Measurements from ENCODE around the gene OR1I1.
"Not testable (repeated sequence)": the region's sequence is repeated elsewhere in the genome, so short reads cannot be mapped to it uniquely, and the experiment has no call there.

OR1I1 gene

DNA sequence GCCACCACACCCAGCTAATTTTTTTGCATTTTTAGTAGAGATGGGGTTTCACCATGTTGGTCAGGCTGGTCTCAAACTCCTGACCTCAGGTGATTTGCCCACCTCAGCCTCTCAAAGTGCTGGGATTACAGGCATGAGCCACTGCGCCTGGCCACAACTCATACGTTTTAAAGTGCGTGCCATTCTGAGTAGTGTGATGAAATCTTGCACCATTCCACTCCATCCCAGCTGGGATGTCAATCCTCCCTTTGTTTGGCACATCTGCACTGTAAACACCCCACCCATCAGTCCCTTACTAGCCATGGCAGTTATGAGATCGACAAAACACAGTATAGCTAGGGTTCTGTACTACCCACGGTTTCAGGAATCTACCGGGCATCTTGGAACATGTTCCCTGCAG lies 16.0 kb downstream of the OR1I1 start:
- H3K4me1 ChIP-seq (ENCODE audit: control extremely low read depth in 1 of 4, control insufficient read depth in 4 of 4, insufficient read depth in 4 of 4, low read length in 3 of 4); H3K36me3 ChIP-seq (ENCODE audit: control insufficient read depth in 4 of 4, insufficient read depth in 4 of 4, low read length in 3 of 4); H3K27ac ChIP-seq (ENCODE audit: insufficient read depth in 1 of 2, low read depth in 1 of 2, low read length in 2 of 2, poor library complexity in 1 of 2, severe bottlenecking in 2 of 2); H3K27me3 ChIP-seq (replicated peaks in 2 of 5; ENCODE audit: control insufficient read depth in 4 of 5, insufficient read depth in 5 of 5, low read length in 4 of 5); POLR2A ChIA-PET; H3K9me3 ChIP-seq (ENCODE audit: control extremely low read depth in 1 of 5, control insufficient read depth in 4 of 5, insufficient read depth in 2 of 5, low read depth in 1 of 5, low read length in 4 of 5); DNase-seq; H3K4me3 ChIP-seq (ENCODE audit: control insufficient read depth in 1 of 7, extremely low read depth in 1 of 7, insufficient read depth in 4 of 7, low read depth in 2 of 7, low read length in 6 of 7); CTCF ChIA-PET: not testable (repeated sequence)
- 96% methylated on average over 6 of the region's 6 CpGs for WGBS (ENCODE audit: insufficient coverage)

DNA sequence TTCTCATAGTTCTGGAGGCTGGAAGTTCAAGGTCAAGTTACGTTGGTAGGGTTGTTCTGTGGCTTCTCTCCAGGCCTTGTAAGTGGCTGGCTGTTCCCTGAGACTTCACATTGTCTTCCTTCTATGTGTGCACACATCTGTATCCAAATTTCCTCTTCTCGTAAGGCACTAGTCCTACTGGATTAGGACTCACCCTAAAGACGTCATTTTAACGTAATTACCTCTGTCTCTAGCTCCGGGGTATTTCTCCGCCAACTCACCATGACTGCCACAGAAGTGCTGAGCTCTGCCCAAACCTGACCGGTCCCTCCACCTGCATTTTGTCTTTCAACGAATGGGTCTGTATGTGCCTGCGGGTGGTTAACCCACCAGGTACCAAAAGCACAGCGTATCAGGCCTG lies 16.4 kb downstream of the OR1I1 start:
- 94% methylated on average over 10 of the region's 10 CpGs for WGBS (ENCODE audit: insufficient coverage)
- Histone ChIP-seq H3K27me3 (replicated peaks in 2 of 5; ENCODE audit: control insufficient read depth in 4 of 5, insufficient read depth in 5 of 5, low read length in 4 of 5) (no peaks in the 10 kb centered on the region), H3K4me1 (ENCODE audit: control extremely low read depth in 1 of 4, control insufficient read depth in 4 of 4, insufficient read depth in 4 of 4, low read length in 3 of 4) (no peaks in the 10 kb centered on the region), H3K9me3 (ENCODE audit: control extremely low read depth in 1 of 5, control insufficient read depth in 4 of 5, insufficient read depth in 2 of 5, low read depth in 1 of 5, low read length in 4 of 5) (peaks cover 0 to 10% (median 2%) of the 10 kb centered on the region in 5 experiments), H3K4me3 (ENCODE audit: control insufficient read depth in 1 of 7, extremely low read depth in 1 of 7, insufficient read depth in 4 of 7, low read depth in 2 of 7, low read length in 6 of 7) (no peak overlapping the region), H3K27ac (ENCODE audit: insufficient read depth in 1 of 2, low read depth in 1 of 2, low read length in 2 of 2, poor library complexity in 1 of 2, severe bottlenecking in 2 of 2) (no peak overlapping the region), H3K36me3 (ENCODE audit: control insufficient read depth in 4 of 4, insufficient read depth in 4 of 4, low read length in 3 of 4) (no peaks in the 10 kb centered on the region)
- DNase-seq: no peak
- ChIA-PET POLR2A (no interaction called here), CTCF (no interaction called here)

DNA sequence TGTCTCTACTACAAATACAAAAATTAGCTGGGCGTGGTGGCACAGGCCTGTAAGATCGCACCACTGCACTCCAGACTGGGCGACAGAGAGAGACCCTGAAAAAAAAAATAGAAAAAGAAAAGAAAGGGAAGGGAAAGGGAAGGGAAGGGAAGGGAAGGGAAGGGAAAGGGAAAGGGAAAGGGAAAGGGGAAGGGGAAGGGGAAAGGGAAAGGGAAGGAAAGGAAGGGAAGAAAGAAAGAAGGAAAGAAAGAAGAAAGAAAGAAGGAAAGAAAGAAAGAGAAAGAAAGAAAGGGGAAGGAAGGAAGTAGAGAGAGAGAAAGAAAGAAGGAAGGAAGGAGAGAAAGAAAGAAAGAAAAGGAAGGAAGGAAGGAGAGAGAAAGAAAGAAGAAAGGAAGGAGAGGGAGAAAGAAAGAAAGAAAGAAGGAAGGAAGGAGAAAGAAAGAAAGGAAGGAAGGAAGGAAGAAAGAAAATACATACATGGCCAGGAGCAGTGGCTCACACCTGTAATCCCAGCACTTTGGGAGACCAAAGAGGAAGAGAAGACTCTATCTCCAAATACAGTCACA lies 17.1 kb downstream of the OR1I1 start:
- Histone ChIP-seq H3K36me3 (ENCODE audit: control insufficient read depth in 4 of 4, insufficient read depth in 4 of 4, low read length in 3 of 4) (no peaks in the 10 kb centered on the region), H3K27ac (ENCODE audit: insufficient read depth in 1 of 2, low read depth in 1 of 2, low read length in 2 of 2, poor library complexity in 1 of 2, severe bottlenecking in 2 of 2) (no peak overlapping the region), H3K4me1 (ENCODE audit: control extremely low read depth in 1 of 4, control insufficient read depth in 4 of 4, insufficient read depth in 4 of 4, low read length in 3 of 4) (no peaks in the 10 kb centered on the region), H3K4me3 (ENCODE audit: control insufficient read depth in 1 of 7, extremely low read depth in 1 of 7, insufficient read depth in 4 of 7, low read depth in 2 of 7, low read length in 6 of 7) (no peak overlapping the region), H3K9me3 (ENCODE audit: control extremely low read depth in 1 of 5, control insufficient read depth in 4 of 5, insufficient read depth in 2 of 5, low read depth in 1 of 5, low read length in 4 of 5) (peaks cover 0 to 15% (median 7%) of the 10 kb centered on the region in 5 experiments), H3K27me3 (replicated peaks in 2 of 5; ENCODE audit: control insufficient read depth in 4 of 5, insufficient read depth in 5 of 5, low read length in 4 of 5) (no peaks in the 10 kb centered on the region)
- CTCF ChIA-PET: interaction anchor here (1.2 to 1.8 kb wide), 2 partner anchors 9 to 74 kb away, joined by 3 to 6 read pairs; no protein-coding TSS in a partner anchor
- POLR2A ChIA-PET: no interaction called here
- WGBS (ENCODE audit: insufficient coverage): no CpG with 5 or more reads among the region's 3 CpGs
- DNase-seq: no peak

DNA sequence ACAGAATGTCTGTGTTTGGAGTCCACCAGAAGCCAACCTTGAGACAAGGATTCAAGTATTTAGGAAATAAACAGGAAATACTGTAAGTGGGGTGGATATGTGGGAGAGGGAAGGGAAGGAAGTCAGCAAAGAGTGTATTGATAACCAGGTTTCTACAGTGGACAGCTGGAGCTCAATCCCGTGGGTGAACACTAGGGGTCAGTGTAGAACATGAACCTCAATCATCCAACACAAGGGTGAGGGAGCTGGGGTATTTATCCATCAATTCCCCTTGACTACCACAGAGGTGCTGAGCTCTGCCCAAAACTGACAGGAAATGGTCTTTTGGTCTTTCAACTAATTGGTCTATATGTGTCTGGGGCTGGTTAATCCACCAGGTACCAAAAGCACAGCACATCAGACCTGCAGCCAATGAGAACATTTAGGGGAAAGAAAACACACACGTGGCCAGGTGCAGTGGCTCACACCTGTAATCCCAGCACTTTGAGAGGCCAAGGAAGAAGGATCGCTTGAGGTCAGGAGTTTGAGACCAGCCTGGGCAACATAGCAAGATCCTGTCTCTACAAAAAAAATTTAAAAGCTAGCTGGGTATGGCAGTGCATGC lies 19.6 kb downstream of the OR1I1 start:
- CTCF ChIA-PET: interaction anchor here (0.6 to 4.3 kb wide), 17 partner anchors 9 to 316 kb away, joined by 3 to 27 read pairs (median 5); a partner anchor contains a TSS
- no peak overlapping the region for H3K4me3 ChIP-seq (ENCODE audit: control insufficient read depth in 1 of 7, extremely low read depth in 1 of 7, insufficient read depth in 4 of 7, low read depth in 2 of 7, low read length in 6 of 7)
- H3K27me3 ChIP-seq (replicated peaks in 2 of 5; ENCODE audit: control insufficient read depth in 4 of 5, insufficient read depth in 5 of 5, low read length in 4 of 5): peaks cover 0 to under 1% (median 0%) of the 10 kb centered on the region in 5 experiments
- peaks cover 0 to 26% (median 11%) of the 10 kb centered on the region in 5 experiments for H3K9me3 ChIP-seq (ENCODE audit: control extremely low read depth in 1 of 5, control insufficient read depth in 4 of 5, insufficient read depth in 2 of 5, low read depth in 1 of 5, low read length in 4 of 5)
- POLR2A ChIA-PET: interaction anchor here (0.6 kb wide), 1 partner anchor 50 kb away, joined by 3 read pairs; no protein-coding TSS in a partner anchor
- WGBS (ENCODE audit: insufficient coverage): 85% methylated on average over 2 of the region's 3 CpGs
- H3K27ac ChIP-seq (ENCODE audit: insufficient read depth in 1 of 2, low read depth in 1 of 2, low read length in 2 of 2, poor library complexity in 1 of 2, severe bottlenecking in 2 of 2): no peak overlapping the region
- no peaks in the 10 kb centered on the region for H3K36me3 ChIP-seq (ENCODE audit: control insufficient read depth in 4 of 4, insufficient read depth in 4 of 4, low read length in 3 of 4)
- H3K4me1 ChIP-seq (ENCODE audit: control extremely low read depth in 1 of 4, control insufficient read depth in 4 of 4, insufficient read depth in 4 of 4, low read length in 3 of 4): no peaks in the 10 kb centered on the region
- DNase-seq: peak; percentile 60 to 80 (median 70)

DNA sequence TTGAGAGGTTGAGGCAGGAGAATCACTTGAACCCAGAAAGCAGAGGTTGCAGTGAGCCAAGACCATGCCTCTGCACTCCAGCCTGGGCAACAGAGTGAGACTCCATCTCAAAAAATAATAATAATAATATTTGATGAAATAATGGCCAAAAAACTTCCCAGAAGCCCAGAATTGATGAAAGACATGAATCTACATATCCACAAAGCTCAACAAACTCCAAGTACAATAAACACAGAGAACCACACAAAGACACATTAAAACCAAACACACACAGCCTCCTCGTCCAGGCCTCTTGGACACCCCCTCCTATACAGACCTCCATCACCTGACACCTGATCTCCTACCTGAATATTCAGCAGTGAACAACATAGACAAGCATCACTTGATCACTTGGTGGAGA lies 22.0 kb downstream of the OR1I1 start:
- WGBS (ENCODE audit: insufficient coverage): no CpG with 5 or more reads among the region's 1 CpG
- Histone ChIP-seq H3K4me3 (ENCODE audit: control insufficient read depth in 1 of 7, extremely low read depth in 1 of 7, insufficient read depth in 4 of 7, low read depth in 2 of 7, low read length in 6 of 7) (no peak overlapping the region), H3K27me3 (replicated peaks in 2 of 5; ENCODE audit: control insufficient read depth in 4 of 5, insufficient read depth in 5 of 5, low read length in 4 of 5) (peaks cover 0 to 6% (median 0%) of the 10 kb centered on the region in 5 experiments), H3K9me3 (ENCODE audit: control extremely low read depth in 1 of 5, control insufficient read depth in 4 of 5, insufficient read depth in 2 of 5, low read depth in 1 of 5, low read length in 4 of 5) (peaks cover 0 to 26% (median 11%) of the 10 kb centered on the region in 5 experiments), H3K27ac (ENCODE audit: insufficient read depth in 1 of 2, low read depth in 1 of 2, low read length in 2 of 2, poor library complexity in 1 of 2, severe bottlenecking in 2 of 2) (no peak overlapping the region), H3K36me3 (ENCODE audit: control insufficient read depth in 4 of 4, insufficient read depth in 4 of 4, low read length in 3 of 4) (no peaks in the 10 kb centered on the region), H3K4me1 (ENCODE audit: control extremely low read depth in 1 of 4, control insufficient read depth in 4 of 4, insufficient read depth in 4 of 4, low read length in 3 of 4) (peaks cover 0 to 15% (median 13%) of the 10 kb centered on the region in 4 experiments)
- no peak for DNase-seq
- CTCF ChIA-PET: interaction anchor here (4.3 kb wide), 1 partner anchor 11 kb away, joined by 27 read pairs; no protein-coding TSS in a partner anchor
- POLR2A ChIA-PET: no interaction called here

DNA sequence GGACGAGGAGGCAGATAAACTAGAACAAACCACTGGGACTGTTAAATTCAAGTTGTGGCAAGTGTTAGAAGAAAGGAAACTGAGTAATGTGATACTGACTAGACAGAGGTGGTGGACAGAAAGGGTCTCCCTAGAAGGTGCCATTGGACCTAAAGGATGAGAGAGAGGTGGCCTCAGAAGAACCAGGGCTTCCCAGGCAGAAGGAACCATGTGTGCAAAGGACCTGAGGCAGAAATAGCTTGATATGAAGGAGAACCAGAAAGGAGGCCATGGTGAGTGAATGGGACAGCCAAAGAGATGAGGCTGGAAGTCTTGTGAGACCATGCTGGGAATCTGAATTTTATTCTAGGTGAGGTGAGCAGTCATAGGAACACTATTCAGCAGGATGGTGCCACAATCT lies 22.4 kb downstream of the OR1I1 start:
- ChIA-PET CTCF (no interaction called here), POLR2A (no interaction called here)

DNA sequence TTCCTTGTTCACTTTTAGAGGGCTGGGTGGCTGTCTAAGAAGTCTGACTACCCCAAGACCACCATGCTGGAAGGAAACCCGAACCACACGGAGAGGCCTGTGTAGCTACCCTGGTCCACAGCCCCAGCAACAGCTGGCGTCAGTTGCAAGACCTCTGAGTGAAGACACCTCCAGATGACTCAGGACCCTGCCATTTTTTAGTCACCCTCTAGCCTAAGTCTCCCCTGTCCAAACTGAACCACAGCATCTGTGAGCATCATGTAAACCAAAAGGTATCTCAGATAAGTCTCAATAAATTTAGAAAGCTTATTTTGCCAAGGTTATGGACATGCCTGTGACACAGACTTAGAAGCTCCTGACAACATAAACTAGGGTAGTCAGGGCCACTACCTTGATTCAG lies 23.0 kb downstream of the OR1I1 start:
- 100% methylated on average over 3 of the region's 3 CpGs for WGBS (ENCODE audit: insufficient coverage)
- Histone ChIP-seq H3K27me3 (replicated peaks in 2 of 5; ENCODE audit: control insufficient read depth in 4 of 5, insufficient read depth in 5 of 5, low read length in 4 of 5) (peaks cover 0 to 6% (median 0%) of the 10 kb centered on the region in 5 experiments), H3K27ac (ENCODE audit: insufficient read depth in 1 of 2, low read depth in 1 of 2, low read length in 2 of 2, poor library complexity in 1 of 2, severe bottlenecking in 2 of 2) (no peak overlapping the region), H3K4me1 (ENCODE audit: control extremely low read depth in 1 of 4, control insufficient read depth in 4 of 4, insufficient read depth in 4 of 4, low read length in 3 of 4) (peaks cover 0 to 15% (median 13%) of the 10 kb centered on the region in 4 experiments), H3K9me3 (ENCODE audit: control extremely low read depth in 1 of 5, control insufficient read depth in 4 of 5, insufficient read depth in 2 of 5, low read depth in 1 of 5, low read length in 4 of 5) (peaks cover 0 to 26% (median 11%) of the 10 kb centered on the region in 5 experiments), H3K36me3 (ENCODE audit: control insufficient read depth in 4 of 4, insufficient read depth in 4 of 4, low read length in 3 of 4) (no peaks in the 10 kb centered on the region), H3K4me3 (ENCODE audit: control insufficient read depth in 1 of 7, extremely low read depth in 1 of 7, insufficient read depth in 4 of 7, low read depth in 2 of 7, low read length in 6 of 7) (no peak overlapping the region)
- POLR2A ChIA-PET: no interaction called here
- DNase-seq: no peak
- CTCF ChIA-PET: interaction anchor here (1.1 to 1.4 kb wide), 2 partner anchors 46 to 152 kb away, joined by 4 read pairs; no protein-coding TSS in a partner anchor

More for the DNA sequence above, 22.4 kb downstream of the OR1I1 start:
- peaks cover 0 to 6% (median 0%) of the 10 kb centered on the region in 5 experiments for H3K27me3 ChIP-seq (replicated peaks in 2 of 5; ENCODE audit: control insufficient read depth in 4 of 5, insufficient read depth in 5 of 5, low read length in 4 of 5)
- no CpG with 5 or more reads among the region's 1 CpG for WGBS (ENCODE audit: insufficient coverage)
- no peak overlapping the region for H3K4me3 ChIP-seq (ENCODE audit: control insufficient read depth in 1 of 7, extremely low read depth in 1 of 7, insufficient read depth in 4 of 7, low read depth in 2 of 7, low read length in 6 of 7)
- H3K27ac ChIP-seq (ENCODE audit: insufficient read depth in 1 of 2, low read depth in 1 of 2, low read length in 2 of 2, poor library complexity in 1 of 2, severe bottlenecking in 2 of 2): no peak overlapping the region
- DNase-seq: no peak
- H3K4me1 ChIP-seq (ENCODE audit: control extremely low read depth in 1 of 4, control insufficient read depth in 4 of 4, insufficient read depth in 4 of 4, low read length in 3 of 4): peaks cover 0 to 15% (median 13%) of the 10 kb centered on the region in 4 experiments
- peaks cover 0 to 26% (median 11%) of the 10 kb centered on the region in 5 experiments for H3K9me3 ChIP-seq (ENCODE audit: control extremely low read depth in 1 of 5, control insufficient read depth in 4 of 5, insufficient read depth in 2 of 5, low read depth in 1 of 5, low read length in 4 of 5)
- no peaks in the 10 kb centered on the region for H3K36me3 ChIP-seq (ENCODE audit: control insufficient read depth in 4 of 4, insufficient read depth in 4 of 4, low read length in 3 of 4)
